Stimulated activated CD4-positive, alpha-beta T cell treated with anti-CD3 and anti-CD28 coated beads, Interleukin-2, amount 100 ng/mL, for 48 hours (primary cell): ENCODE measurements around the gene MEAF6.

Experiments used
- DNase-seq, 2 donors: peaks; one replicate each; pipeline ENCODE4 v3.0.0-alpha.2; 2020

Gene MEAF6

GRCh38 chr1:37472281-37472680 lies 42.3 kb downstream of the MEAF6 start:
- DNase-seq: no peak

- DNase-seq: no peak
Measured at GRCh38 chr1:37471345-37472231, 43.0 kb downstream of the MEAF6 start.

- no peak for DNase-seq
Measured at GRCh38 chr1:37469386-37469785, 45.2 kb downstream of the MEAF6 start.

- DNase-seq: no peak
Measured at GRCh38 chr1:37468037-37468436, 46.5 kb downstream of the MEAF6 start.

GRCh38 chr1:37465593-37466517 lies 48.7 kb downstream of the MEAF6 start:
- no peak for DNase-seq

- no peak for DNase-seq
Measured at GRCh38 chr1:37464443-37464842, 50.1 kb downstream of the MEAF6 start.

- no peak for DNase-seq
Measured at GRCh38 chr1:37461698-37462436, 52.7 kb downstream of the MEAF6 start.

- DNase-seq: no peak
Measured at GRCh38 chr1:37458551-37458950, 56.0 kb downstream of the MEAF6 start.

- DNase-seq: no peak
Measured at GRCh38 chr1:37456614-37457013, 58.0 kb downstream of the MEAF6 start.

- no peak for DNase-seq
Measured at GRCh38 chr1:37455516-37455915, 59.0 kb downstream of the MEAF6 start.

GRCh38 chr1:37453647-37454046 lies 60.9 kb downstream of the MEAF6 start:
- DNase-seq: no peak

GRCh38 chr1:37452416-37452815 lies 62.1 kb downstream of the MEAF6 start:
- no peak for DNase-seq

- no peak for DNase-seq
Measured at GRCh38 chr1:37449936-37450335, 64.6 kb downstream of the MEAF6 start.

- no peak for DNase-seq
Measured at GRCh38 chr1:37448691-37449417, 65.7 kb downstream of the MEAF6 start.

GRCh38 chr1:37448185-37448584 lies 66.4 kb downstream of the MEAF6 start:
- DNase-seq: no peak

- no peak for DNase-seq
Measured at GRCh38 chr1:37446874-37447273, 67.7 kb downstream of the MEAF6 start.

- no peak for DNase-seq
Measured at GRCh38 chr1:37442644-37443043, 71.9 kb downstream of the MEAF6 start.
